GM12872 (cell line): Measurements from ENCODE around the gene CNMD.

ENCODE experiments used
- CTCF ChIP-seq: IDR thresholded peaks from 3 replicates; pipeline ENCODE4 v1.5.1; 2011; ENCODE audit warnings: low read depth, mild to moderate bottlenecking, low read length, moderate library complexity; ENCODE audit not compliant: insufficient read depth

The CNMD gene

GRCh38 chr13:52734075-52734623 lies 5.5 kb downstream of the CNMD start:
- TF ChIP-seq CTCF = no peak

GRCh38 chr13:52726258-52726657 lies 13.4 kb downstream of the CNMD start:
- TF ChIP-seq CTCF = no peak

GRCh38 chr13:52725302-52725701 lies 14.3 kb downstream of the CNMD start:
- TF ChIP-seq CTCF = no peak

GRCh38 chr13:52723181-52723580 lies 16.4 kb downstream of the CNMD start:
- no peak for TF ChIP-seq CTCF

- TF ChIP-seq CTCF = no peak
Observed at GRCh38 chr13:52713894-52714293, 25.7 kb downstream of the CNMD start.

- no peak for TF ChIP-seq CTCF
Observed at GRCh38 chr13:52712385-52712784, 27.2 kb downstream of the CNMD start.

GRCh38 chr13:52711286-52711685 lies 28.3 kb downstream of the CNMD start:
- no peak for TF ChIP-seq CTCF
